ENCODE measurements around the gene GCLM.
"Not testable (repeated sequence)": the region's sequence is repeated elsewhere in the genome, so short reads cannot be mapped to it uniquely, and the experiment has no call there.

The GCLM gene

GRCh38 chr1:93909146-93910050, at the start of gene GCLM:
TSS of gene GCLM (minus strand) at chr1:93909430. CDS start at chr1:93909163, 267 bp downstream.
- peak; percentile 95 for DNase-seq

- DNase-seq = no peak
Measured at GRCh38 chr1:93958726-93959100, 49.5 kb upstream of the GCLM start.

- DNase-seq = no peak
Measured at GRCh38 chr1:93958032-93958725, 48.9 kb upstream of the GCLM start.

GRCh38 chr1:93955765-93956164, 46.5 kb upstream of the GCLM start:
- DNase-seq = no peak

GRCh38 chr1:93947002-93947686, 37.9 kb upstream of the GCLM start:
- DNase-seq = not testable (repeated sequence)

- DNase-seq = no peak
Measured at GRCh38 chr1:93938461-93939145, 29.4 kb upstream of the GCLM start.

GRCh38 chr1:93937997-93938396, 28.8 kb upstream of the GCLM start:
- DNase-seq = no peak

GRCh38 chr1:93925206-93925605, 16.0 kb upstream of the GCLM start:
- no peak for DNase-seq

- no peak for DNase-seq
Measured at GRCh38 chr1:93919780-93920179, 10.6 kb upstream of the GCLM start.

GRCh38 chr1:93917302-93917701, 8.1 kb upstream of the GCLM start:
- no peak for DNase-seq

GRCh38 chr1:93910880-93911279, 1.6 kb upstream of the GCLM start:
- not testable (repeated sequence) for DNase-seq

- no peak for DNase-seq
Measured at GRCh38 chr1:93910305-93910704, 1.1 kb upstream of the GCLM start.

- peak; percentile 60 for DNase-seq
Measured at GRCh38 chr1:93908394-93909145, 660 bp downstream of the GCLM start.

GRCh38 chr1:93907718-93908117, 1.5 kb downstream of the GCLM start:
- peak; percentile 5 for DNase-seq

- no peak for DNase-seq
Measured at GRCh38 chr1:93906480-93906879, 2.8 kb downstream of the GCLM start.

GRCh38 chr1:93905734-93906133, 3.5 kb downstream of the GCLM start:
- DNase-seq = no peak

- no peak for DNase-seq
Measured at GRCh38 chr1:93905051-93905450, 4.2 kb downstream of the GCLM start.

GRCh38 chr1:93904228-93904627, 5.0 kb downstream of the GCLM start:
- no peak for DNase-seq

GRCh38 chr1:93900723-93901504, 8.3 kb downstream of the GCLM start:
- DNase-seq = no peak

GRCh38 chr1:93899543-93900207, 9.6 kb downstream of the GCLM start:
- no peak for DNase-seq

GRCh38 chr1:93888900-93889299, 20.3 kb downstream of the GCLM start:
- no peak for DNase-seq

Measured in retina (tissue), 1 donor.